Retina (tissue), 1 donor: ENCODE results near the gene CARD9.

Experiments
- DNase-seq: peaks from one replicate; pipeline ENCODE4 v3.0.0-alpha.2; 2016

Gene CARD9

DNA sequence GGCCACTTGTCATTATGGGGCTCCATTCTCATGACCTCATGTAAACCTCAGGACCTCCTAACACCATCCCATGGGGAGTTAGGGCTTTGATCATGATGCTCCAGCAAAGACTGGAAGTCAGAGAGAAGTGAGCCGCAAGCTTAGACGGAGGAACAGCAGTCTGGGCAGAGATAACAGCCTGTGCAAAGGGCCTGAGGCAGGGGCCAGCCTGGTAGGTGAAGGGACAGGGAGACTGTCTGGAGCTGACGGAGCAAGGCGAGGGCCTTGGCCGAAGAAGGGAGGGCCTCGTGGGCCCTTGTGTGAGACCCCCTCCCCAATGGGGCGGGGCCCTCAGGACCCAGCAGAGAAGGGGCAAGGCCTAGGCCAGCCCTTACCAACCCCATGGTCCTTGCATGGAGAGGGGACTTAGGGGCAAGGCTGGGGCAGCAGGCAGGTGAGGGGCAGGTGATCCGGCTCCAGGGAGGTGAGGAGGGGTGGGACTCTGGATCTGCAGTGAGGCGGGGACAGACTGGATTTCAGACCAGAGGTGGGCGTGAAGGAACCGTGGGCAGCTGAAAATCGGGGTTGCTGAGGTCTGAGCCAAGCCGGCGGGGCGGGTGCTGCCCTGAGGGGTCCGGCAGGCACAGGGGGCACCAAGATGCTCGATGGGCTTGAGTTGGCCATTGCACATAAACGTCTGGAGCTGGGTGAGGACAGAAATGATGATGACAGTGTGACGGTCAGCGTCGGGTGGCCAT lies 28.8 kb downstream of the CARD9 start:
- no peak for DNase-seq

DNA sequence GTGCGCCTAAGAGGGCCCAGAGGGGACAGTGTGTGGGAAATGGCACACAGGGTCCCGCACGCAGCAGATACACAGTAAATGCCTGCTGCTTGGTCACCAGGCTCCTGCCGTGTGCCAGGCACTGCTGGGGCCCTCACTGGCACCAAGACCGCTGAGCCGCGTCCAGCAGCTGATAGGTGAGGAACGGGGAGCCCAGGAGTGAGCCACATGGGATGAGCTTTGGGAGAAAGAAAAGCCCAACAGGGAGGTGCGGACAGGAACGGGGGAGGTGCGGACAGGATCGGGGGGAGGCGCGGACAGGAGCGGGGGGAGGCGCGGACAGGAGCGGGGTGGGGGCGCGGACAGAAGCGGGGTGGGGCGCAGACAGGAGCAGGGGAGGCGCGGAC lies 29.6 kb downstream of the CARD9 start:
- DNase-seq = no peak

DNA sequence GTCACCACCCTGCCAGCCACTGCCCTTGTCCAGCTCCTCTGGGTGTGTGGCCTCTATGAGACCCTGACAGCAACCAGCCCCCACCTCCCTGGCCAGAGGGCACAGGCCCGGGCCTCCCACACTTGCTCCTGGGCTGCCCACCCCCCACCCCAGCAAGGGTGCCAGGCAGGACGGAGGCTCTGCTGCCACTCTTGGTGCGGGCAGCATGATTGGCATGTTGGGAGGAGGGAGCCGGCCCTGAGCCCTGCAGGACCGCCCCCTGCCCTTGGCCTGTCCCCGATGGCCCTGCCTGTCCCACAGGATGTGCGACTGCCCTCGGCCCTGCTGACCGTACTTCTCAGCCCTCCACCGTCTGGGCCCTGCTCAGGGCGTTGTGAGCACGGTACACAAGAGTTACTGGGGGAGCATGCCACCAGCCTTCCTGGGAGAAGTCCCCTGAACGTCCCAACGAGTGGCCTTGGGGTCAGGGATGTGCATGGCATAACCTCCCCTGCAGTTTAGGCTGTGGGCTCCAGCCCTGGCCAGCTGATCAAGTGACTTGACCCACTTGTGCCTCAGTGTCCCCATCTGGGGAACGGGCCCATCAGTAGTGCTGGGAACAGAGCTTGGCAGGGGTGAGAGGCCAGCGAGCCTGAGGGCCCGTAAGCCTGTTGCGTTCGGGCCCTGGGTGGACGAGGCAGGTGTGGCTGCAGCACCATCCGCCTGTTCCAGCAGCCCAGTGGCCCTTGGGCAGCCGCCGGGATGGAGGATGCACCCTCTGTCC lies 30.2 kb downstream of the CARD9 start:
- DNase-seq = no peak

DNA sequence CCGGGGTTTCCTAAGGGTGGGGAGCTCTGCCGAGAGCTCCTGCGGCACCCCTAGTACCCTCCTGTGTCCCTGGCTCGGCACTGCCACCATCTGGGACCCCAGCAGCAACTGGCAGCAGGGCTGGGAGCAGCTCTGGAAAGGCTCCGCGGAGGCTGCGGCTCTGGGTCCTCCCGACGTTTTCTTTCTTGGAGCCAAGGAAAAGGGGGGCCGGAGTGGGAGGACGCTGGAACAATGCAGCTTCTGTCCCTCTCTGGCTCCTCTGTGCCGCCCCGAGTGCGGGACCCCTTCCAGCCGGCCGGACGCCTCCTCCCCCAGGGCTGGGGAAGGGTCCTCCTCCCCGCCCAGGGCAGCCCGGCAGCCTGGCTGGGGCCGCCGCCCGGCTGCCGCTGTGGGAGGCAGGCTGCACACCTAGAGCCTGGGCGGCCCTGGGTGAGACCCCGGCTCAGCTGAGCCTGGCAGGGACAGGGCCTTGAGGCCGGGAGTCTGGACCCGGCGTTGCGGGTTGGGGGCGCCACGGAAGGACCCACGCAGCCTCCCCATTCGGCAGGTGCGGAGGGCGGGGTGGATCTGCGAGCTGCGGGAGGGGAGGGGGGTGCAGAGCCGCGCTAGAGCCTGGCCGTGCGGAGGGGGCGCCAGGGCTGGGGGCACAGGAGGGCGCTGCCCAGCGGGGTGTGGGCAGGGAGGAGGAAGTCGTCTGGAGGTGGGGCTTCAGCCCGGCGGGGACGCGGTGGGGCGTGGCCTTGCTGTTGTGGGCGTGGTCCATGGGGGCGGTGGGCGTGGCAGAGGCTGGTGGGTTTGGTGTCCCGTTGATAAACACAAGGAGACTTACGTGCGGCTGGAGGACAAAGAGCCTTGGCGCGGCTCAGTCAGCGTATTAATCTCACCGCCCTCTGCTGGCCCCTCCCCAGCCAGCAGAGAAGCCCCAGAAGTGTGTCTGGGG lies 31.0 kb downstream of the CARD9 start:
- peak; percentile 94 for DNase-seq

DNA sequence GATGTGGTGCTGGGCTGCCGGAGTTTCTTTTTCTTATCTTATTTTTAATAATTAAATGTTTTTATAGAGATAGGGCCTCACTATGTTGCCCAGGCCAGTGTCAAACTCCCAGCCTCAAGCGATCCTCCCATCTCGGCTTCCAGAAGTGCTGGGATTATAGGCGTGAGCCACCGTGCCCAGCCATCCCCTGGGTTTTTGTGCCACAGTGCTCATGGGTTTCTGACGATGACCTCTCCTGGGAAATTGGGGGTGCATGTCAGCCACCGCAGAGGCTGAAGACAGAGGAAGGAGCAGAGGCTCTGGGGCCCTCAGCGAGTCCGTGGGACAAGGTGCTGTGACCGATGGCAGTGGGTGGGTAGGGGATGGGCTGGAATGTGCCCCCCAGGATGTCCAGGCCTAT lies 31.7 kb downstream of the CARD9 start:
- no peak for DNase-seq

DNA sequence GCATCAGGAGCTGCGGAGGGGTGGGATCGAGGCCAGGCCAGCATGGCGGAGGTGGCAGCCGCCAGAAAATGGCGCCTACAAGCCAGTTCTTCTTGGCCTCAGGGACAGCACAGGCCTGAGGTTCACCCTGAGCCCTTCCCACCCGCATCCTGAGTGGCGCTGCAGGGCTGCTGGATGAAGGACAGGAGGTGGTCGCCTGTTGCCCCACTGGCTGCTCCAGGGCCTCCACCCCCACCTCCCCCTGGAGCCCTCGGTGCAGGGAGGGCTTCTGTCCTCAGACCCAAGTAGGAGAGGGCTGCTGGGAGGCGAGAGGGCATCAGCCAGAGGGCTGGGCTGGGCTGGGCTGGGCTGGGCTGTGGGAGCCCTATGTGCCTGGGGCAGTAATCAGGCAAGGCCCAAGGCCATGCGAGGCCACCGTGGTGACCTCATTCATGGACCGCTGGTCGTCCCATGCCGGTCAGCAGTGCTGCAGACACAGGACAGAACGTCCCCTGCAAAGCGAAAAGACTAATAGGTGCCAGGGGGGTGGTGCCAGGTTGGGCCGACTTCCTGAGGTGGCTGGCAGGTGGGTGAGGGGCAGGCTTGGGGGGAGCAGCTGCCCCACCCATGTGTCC lies 32.3 kb downstream of the CARD9 start:
- no peak for DNase-seq

DNA sequence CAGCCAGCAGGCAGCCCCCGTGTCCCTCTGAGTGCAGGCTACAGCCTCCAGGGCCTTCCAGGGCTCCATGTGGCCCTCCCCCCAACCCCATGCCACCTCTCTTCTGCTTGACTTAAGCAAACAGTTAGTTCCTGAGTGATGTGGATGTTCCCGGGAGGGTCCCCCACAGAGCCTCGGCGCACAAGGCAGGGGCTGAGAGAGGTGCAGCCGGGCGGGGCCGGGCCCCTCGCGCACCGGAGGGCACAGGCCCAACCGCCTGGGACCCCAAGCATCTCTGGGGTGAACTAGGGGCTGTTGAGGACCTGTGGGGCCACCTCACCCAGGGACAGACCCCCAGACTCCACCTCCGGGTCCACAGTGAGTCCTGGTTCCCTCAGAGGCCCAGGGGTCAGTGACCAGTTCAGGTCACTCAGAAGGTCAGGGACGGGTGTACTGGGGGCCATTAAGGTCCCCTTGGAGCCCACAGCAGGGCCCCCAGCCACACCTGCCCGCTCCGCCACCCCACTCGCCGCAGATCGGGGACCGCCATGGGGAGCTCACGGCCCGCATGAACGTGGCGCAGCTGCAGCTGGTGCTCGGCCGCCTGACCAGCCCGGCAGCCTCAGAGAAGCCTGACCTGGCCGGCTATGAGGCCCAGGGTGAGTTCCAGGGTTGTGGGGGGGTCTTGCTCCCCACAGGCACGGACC lies 33.0 kb downstream of the CARD9 start:
- DNase-seq = no peak

DNA sequence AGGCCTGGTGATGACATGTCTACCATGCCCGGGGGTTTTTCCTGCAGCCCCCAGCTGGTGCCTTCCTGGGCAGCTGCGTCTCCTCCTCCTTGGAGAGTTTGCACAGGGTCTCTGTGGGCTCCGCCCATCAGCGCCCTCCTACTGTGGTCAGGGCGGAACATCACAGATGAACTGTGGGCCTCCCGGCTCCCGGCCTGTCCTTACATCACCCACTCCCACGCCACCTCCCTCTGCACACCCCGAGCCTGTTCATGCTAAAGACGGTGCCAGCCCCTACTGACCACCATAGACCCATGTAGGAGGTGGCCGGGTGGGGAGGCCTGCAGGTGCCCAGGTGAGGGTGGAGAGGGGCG lies 33.5 kb downstream of the CARD9 start:
- no peak for DNase-seq

DNA sequence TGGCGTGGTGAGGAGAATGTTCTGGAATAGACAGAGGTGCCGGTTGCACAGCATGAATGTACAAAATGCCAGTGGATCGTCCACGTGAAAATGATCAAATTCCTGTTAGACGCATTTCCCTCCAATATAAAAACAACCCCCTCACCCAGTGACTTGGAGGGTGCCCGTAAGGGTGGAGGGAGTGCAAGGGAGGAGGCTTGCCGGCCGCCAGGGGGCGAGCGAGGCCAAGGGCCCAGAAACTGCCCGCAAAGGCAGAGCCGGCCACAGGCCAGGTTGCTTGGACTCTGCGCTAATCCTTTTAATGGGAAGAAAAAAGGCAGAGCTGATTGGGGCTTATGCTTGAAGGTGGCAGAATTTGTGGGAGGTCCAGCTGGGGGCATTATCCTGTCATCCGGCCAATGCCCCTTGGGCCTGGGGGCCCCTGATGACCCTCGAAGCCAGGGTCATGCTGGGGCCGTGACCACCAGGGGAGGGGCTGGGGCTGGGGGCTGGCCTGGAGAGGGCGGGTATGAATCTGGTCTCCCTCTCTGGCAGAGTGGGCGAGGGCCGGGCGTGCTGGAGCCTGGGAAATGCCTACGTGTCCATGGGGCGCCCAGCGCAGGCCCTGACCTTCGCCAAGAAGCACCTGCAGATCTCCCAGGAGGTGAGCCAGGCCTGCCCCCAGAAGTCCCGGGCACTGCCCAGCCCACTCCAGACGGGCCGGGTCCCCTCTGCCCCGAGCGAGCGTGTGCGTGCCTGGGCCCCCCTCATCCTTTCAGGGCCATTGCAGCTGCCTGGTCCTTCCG lies 34.1 kb downstream of the CARD9 start:
- DNase-seq = peak; percentile 73

DNA sequence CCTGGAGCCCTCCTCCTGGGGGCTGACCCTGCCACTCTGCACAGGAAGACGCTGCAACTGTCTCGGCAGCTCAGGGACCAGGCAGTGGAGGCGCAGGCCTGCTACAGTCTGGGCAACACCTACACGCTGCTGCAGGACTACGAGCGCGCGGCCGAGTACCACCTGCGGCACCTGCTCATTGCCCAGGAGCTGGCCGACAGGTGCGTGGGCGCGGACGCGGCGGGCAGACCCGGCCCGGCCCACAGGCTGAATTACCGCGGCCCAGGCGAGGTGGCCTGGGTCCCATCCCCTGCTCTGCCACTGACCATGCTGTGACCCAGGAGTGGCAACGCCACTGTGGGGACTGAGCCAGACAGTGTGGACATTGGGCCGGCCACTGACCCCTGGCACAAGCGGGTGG lies 35.0 kb downstream of the CARD9 start:
- DNase-seq = no peak

DNA sequence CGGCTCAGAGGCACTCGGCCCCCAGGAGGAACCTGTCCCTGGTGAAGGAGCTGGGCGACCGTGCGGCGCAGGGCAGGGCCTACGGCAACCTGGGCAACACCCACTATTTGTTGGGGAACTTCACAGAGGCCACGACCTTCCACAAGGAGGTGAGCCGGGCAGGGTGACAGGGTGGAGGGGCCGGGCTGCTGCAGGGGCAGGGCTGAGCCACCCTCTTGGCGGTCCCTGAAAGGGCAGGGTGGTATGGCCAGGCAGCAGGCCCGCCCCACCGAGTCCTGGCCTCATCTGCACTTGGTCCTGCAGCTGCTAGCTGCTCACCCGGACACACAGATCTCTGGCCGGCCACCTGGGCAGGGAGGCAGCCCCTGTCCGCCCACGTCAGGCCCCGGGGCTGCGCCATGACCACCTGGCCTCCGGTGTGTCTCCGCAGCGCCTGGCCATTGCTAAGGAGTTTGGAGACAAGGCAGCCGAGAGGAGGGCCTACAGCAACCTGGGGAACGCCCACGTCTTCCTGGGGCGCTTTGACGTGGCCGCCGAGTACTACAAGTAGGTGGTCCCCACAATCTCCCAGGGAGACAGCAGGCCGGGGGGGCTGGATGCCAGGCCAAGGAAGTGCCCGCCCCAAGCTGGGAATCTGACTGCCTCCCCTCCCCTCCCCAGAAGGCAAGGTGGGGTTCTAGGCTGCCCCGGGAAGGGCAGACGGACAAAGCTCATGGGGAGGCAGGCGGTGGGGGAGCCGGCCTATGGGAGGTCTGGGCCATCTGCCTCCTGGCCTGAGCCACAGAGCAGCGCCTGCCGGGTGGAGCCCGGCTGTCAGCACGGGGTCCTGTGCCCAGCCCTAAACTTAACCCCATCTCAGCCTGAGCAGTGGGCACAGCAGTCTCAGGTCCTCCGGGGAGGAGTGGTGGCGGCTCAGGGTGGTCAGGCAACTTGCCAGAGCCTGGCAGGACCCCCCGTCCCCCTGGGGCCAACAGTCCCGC lies 35.8 kb downstream of the CARD9 start:
- no peak for DNase-seq

DNA sequence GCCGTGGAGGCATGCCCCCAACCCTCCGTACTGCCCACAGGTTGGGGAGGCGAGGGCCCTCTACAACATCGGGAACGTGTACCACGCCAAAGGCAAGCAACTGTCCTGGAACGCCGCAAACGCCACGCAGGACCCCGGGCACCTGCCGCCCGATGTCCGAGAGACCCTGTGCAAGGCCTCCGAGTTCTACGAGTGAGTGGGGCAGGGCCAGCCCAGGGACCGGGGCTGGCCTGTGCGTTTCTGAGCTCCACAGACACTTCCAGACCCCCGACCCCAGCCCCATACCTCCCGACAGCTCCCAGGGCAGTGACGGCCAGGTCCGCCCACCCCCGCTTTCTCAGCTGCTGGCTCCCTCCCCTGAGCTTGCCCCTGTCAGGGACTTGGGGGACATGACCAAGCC lies 36.6 kb downstream of the CARD9 start:
- no peak for DNase-seq

DNA sequence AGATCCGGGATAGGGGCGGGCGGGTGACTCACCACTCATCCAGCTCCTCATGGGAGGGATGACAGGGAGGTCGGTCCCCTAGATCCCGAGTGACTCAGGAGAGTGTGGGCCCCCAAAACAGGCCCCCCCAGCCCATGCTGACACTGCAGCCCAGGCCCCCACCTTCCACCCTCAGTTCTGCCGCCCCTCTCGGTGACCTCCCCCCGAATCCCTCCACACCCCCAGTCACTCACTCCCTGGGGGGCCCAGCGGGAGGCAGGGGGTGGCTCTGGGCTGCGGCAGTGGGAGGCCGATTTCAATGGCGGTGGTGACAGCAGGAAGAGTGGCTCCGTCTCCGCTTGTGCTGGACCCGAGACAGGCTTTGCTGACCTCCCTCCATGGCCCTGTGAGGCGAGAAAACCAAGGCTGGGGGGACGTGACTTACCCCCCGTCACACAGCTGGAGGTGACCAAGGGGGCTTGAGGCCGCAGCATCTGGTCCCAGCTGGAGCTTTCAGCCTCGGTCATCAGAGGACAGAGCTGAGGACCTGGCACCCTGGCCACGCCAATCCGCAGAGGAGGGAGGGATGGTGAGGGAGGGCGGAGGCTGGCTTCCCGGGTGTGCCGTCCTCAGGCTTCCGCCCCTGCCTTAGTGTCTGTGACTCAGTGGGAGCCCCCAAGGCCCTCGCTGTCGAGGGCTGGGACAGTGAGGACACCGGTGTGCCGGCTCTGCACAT lies 37.2 kb downstream of the CARD9 start:
- no peak for DNase-seq

DNA sequence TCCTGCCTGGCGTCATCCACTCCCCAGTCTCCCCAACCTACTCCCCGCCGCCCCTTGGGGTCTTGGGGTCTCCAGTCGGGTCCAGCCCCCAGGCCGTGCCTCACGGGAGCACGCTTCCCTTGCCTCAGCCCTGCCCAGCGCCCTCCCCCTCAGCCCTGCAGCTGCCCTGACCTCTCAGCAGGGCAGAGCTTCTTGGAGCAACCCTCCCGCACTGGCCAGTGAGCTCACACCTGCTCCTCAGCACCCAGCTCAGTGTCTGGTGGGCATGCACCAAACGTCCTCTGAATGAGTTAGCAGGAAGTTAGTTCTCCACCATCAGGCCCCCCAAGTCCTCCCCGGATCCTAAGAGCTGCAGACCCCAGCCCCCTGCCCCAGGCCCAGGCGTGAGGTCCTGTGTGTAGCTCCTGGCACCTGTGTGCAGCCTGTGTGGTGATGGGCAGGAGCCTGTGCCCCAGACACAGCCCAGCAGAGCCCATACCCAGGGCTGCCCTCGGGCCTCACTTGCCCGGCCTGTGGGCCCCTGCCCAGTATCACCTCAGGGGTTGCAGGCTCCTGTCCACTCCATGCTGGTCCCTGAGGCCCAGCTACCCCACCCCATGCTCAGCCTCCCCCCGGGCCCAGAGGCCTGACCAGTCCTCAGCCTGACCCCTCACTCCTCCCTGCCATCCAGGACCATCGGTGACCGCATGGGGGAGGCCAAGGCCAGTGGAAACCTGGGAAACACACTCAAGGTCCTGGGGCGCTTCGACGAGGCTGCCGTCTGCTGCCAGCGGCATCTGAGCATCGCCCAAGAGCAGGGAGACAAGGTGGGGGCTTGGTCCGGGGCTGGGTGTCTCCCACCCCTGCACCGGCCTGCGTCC lies 37.9 kb downstream of the CARD9 start:
- DNase-seq = no peak

DNA sequence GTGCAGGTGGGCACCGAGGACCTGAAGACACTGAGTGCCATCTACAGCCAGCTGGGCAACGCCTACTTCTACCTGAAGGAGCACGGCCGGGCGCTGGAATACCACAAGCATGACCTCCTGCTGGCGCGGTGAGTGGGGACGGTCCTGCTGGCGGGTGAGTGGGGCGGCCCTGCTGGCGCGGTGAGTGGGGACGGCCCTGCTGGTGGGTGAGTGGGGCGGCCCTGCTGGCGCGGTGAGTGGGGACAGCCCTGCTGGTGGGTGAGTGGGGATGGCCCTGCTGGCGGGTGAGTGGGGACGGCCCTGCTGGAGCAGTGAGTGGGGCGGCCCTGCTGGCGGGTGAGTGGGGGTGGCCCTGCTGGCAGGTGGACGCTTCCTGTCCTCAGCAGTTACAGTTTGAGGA lies 38.9 kb downstream of the CARD9 start:
- no peak for DNase-seq

DNA sequence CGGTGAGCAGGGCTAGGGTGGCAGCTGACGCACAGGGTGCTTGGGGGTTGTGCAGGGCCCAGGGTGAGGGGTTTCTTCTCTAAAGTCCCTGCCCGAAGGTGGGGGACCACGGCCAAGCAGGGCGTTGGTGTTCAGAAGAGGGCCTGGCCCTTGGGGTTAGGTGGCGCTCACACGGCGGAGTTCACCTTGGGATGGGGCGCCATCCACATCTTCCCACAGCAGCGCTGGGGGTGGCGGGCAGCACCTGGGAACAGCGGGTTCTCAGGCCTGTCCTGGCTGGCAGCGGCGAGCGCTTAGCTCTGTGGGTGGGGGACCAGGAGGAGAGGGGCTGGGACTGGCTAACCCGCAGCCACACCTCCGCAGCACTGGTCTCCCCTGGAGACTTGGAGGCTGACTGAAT lies 40.0 kb downstream of the CARD9 start:
- no peak for DNase-seq

DNA sequence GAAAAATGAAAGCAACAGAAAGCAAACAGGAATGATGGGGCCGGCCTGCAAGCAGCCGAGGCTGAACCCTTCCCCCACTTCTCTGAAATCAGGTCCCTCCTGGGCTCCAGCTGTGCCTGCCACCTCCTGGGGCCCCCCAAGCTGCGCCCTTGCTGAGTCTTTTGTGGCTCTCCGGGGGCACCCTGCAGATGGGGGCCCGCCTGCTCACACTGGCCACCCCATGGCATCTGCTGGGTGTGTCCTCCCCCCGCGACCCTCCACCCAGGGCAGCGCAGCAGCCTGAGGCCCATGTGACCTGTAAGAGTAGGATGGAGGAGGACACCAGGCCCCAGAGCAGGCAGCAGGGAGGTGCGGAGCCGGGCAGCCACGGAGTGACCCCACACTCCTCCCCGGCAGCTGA lies 40.4 kb downstream of the CARD9 start:
- DNase-seq = no peak

DNA sequence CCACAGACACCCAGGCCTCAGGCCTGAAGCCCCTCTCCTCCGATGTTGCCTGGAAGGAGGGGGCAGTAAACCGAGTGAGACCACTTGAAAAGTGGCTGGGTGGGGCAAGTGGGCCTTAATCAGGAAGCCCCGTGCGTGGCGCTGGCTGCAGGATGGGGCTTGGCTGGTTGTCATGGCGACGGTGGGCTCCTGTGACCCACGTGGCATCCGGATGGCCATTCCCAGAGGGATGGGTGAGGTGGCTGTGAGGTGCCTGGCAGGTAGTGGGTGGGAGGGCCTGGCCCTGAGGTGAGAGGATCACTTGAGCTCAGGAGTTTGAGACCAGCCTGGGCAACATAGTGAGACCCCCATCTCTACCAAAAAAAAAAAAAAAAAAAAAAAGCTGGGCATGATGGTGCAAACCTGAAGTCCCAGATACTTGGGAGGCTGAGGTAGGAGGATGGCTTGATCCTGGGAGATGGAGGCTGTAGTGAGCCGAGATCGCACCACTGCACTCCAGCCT lies 40.9 kb downstream of the CARD9 start:
- no peak for DNase-seq
